UCSD-AML1 (cell line): ENCODE results near the gene EXOC6.
"Not testable (repeated sequence)": the region's sequence is repeated elsewhere in the genome, so short reads cannot be mapped to it uniquely, and the experiment has no call there.

Experiments
- DNase-seq: peaks from one replicate; lab custom pipeline; 2025; ENCODE audit not compliant: unreplicated experiment; lab: John Stamatoyannopoulos, UW

The EXOC6 gene

GRCh38 chr10:93075369-93076221, 227.3 kb downstream of the EXOC6 start:
- peak; percentile 29 for DNase-seq

- DNase-seq = no peak
Observed at GRCh38 chr10:93076871-93077270, 228.6 kb downstream of the EXOC6 start.

GRCh38 chr10:93077860-93078337, 229.6 kb downstream of the EXOC6 start:
- no peak for DNase-seq

GRCh38 chr10:93079663-93080349, 231.5 kb downstream of the EXOC6 start:
- peak; percentile 48 for DNase-seq

GRCh38 chr10:93080350-93081046, 232.2 kb downstream of the EXOC6 start:
- peak; percentile 59 for DNase-seq

- no peak for DNase-seq
Observed at GRCh38 chr10:93081318-93081717, 233.0 kb downstream of the EXOC6 start.

- no peak for DNase-seq
Observed at GRCh38 chr10:93081834-93082233, 233.5 kb downstream of the EXOC6 start.

- no peak for DNase-seq
Observed at GRCh38 chr10:93083743-93084539, 235.6 kb downstream of the EXOC6 start.

- no peak for DNase-seq
Observed at GRCh38 chr10:93085272-93085859, 237.0 kb downstream of the EXOC6 start.

GRCh38 chr10:93086289-93086688, 238.0 kb downstream of the EXOC6 start:
- DNase-seq = no peak

GRCh38 chr10:93087846-93088245, 239.5 kb downstream of the EXOC6 start:
- no peak for DNase-seq

- DNase-seq = no peak
Observed at GRCh38 chr10:93088466-93088865, 240.1 kb downstream of the EXOC6 start.

GRCh38 chr10:93090619-93091018, 242.3 kb downstream of the EXOC6 start:
- DNase-seq = no peak

GRCh38 chr10:93091960-93092359, 243.6 kb downstream of the EXOC6 start:
- no peak for DNase-seq

- no peak for DNase-seq
Observed at GRCh38 chr10:93095225-93095624, 246.9 kb downstream of the EXOC6 start.

- DNase-seq = no peak
Observed at GRCh38 chr10:93096901-93097300, 248.6 kb downstream of the EXOC6 start.

- no peak for DNase-seq
Observed at GRCh38 chr10:93097386-93097785, 249.1 kb downstream of the EXOC6 start.

GRCh38 chr10:93098816-93099215, 250.5 kb downstream of the EXOC6 start:
- no peak for DNase-seq

- no peak for DNase-seq
Observed at GRCh38 chr10:93099670-93100069, 251.3 kb downstream of the EXOC6 start.

GRCh38 chr10:93101148-93101547, 252.8 kb downstream of the EXOC6 start:
- DNase-seq = not testable (repeated sequence)
